Transverse colon (tissue), 4 donors: Measurements from ENCODE around the gene TGFBI.

ENCODE experiments used
- EP300 ChIP-seq: sonication (generic); formaldehyde crosslinking; IDR thresholded peaks from one replicate; pipeline ENCODE4 v1.6.1; 2017; ENCODE audit warnings: antibody characterized with exemption, low read depth
- POLR2A ChIP-seq: fragments of 450-650 bp; IDR thresholded peaks from one replicate; pipeline ENCODE4 v1.6.1; 2016; ENCODE audit warnings: antibody characterized with exemption, mild to moderate bottlenecking, moderate library complexity
- POLR2AphosphoS5 ChIP-seq, 3 donors: sonication (generic); formaldehyde crosslinking; IDR thresholded peaks; one replicate each; pipeline ENCODE4 v1.6.1; 2016; ENCODE audit warnings: antibody characterized with exemption in 3 of 3
- TF ChIP-seq, protein P1 (sequence below), 5 experiments: fragments of 200-600 bp in 3 of 5; fragments of 450-650 bp in 2 of 5; sonication (generic) in 3 of 5; IDR thresholded peaks; 1 replicate in 2 of 5; 2 replicates in 3 of 5; pipeline ENCODE4 v1.5.1; 2016 to 2017; ENCODE audit warnings: antibody characterized with exemption in 5 of 5, inconsistent platforms in 3 of 5, mild to moderate bottlenecking in 2 of 5, moderate library complexity in 1 of 5

DNA sequence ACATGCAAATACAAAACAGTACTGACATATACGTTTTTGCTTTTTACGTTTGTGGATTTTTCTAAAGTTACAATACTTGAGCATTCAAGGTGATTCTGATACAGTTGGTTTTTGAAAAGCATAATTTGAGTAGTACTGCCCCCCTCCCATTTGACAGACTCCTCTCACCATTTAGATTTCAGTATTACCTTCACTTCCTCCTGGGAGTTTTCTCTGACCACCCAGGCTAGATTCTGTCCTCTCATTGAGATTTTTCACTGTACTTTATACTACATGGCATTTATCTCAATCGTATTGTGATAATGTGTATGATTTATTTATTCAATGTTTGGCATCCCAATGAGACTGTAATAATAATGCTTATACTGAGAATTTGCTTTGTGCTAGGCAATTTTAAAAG is 71.1 kb downstream of the TGFBI start:
- TF ChIP-seq POLR2A (no peak), EP300 (no peak), POLR2AphosphoS5 (IDR thresholded peaks at IDR 0.05) (no peak)
- TF ChIP-seq, protein P1, sequence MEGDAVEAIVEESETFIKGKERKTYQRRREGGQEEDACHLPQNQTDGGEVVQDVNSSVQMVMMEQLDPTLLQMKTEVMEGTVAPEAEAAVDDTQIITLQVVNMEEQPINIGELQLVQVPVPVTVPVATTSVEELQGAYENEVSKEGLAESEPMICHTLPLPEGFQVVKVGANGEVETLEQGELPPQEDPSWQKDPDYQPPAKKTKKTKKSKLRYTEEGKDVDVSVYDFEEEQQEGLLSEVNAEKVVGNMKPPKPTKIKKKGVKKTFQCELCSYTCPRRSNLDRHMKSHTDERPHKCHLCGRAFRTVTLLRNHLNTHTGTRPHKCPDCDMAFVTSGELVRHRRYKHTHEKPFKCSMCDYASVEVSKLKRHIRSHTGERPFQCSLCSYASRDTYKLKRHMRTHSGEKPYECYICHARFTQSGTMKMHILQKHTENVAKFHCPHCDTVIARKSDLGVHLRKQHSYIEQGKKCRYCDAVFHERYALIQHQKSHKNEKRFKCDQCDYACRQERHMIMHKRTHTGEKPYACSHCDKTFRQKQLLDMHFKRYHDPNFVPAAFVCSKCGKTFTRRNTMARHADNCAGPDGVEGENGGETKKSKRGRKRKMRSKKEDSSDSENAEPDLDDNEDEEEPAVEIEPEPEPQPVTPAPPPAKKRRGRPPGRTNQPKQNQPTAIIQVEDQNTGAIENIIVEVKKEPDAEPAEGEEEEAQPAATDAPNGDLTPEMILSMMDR (IDR thresholded peaks at IDR 0.05) = no peak
